ENCODE data around the gene BEAN1.

The BEAN1 gene

GRCh38 chr16:66529475-66529874 lies 102.4 kb downstream of the BEAN1 start:
- no peak overlapping the region for H3K27ac Mint-ChIP-seq
- H3K9me3 Mint-ChIP-seq = no peaks in the 10 kb centered on the region
- H3K27me3 Mint-ChIP-seq = no peaks in the 10 kb centered on the region
- no peak overlapping the region for H3K4me3 Mint-ChIP-seq
- no peaks in the 10 kb centered on the region for H3K36me3 Mint-ChIP-seq
- H3K4me1 Mint-ChIP-seq = peaks cover 18% of the 10 kb centered on the region
- no peak for ATAC-seq
